ENCODE measurements around the gene DOCK1.

The DOCK1 gene

DNA sequence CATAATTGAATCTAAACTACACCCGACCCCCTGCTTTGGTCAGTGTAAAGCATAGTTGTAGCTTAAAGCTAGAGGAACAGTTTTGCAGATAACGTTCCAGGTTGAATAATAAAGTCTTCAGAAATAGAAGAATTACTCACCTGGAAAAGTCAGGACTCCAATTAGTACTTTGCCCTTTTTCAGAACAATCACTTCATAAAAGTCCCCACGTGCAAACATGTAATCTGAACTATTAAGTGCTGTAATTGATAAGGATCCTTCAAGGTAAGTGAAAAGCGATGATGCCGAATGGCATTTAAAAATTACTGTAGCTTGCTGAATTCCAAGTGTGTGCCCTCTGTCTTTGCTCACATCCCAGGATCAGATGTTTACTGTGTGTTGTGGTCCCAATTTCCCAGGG lies 344.8 kb downstream of the DOCK1 start:
- no peak overlapping the region for H3K4me3 ChIP-seq (ENCODE audit: low read length)
- H3K27ac ChIP-seq (ENCODE audit: low read length) = no peak overlapping the region
- H3K9ac ChIP-seq (ENCODE audit: low read length) = no peak overlapping the region
- no peaks in the 10 kb centered on the region for H3K4me1 ChIP-seq (ENCODE audit: control insufficient read depth, low read depth, low read length)
- no peaks in the 10 kb centered on the region for H3K27me3 ChIP-seq (ENCODE audit: control insufficient read depth, insufficient read depth, low read length)
- H3K9me3 ChIP-seq (ENCODE audit: control insufficient read depth, low read depth, low read length) = no peaks in the 10 kb centered on the region
- peaks cover 11% of the 10 kb centered on the region for H3K36me3 ChIP-seq (ENCODE audit: control insufficient read depth, low read depth, low read length)

DNA sequence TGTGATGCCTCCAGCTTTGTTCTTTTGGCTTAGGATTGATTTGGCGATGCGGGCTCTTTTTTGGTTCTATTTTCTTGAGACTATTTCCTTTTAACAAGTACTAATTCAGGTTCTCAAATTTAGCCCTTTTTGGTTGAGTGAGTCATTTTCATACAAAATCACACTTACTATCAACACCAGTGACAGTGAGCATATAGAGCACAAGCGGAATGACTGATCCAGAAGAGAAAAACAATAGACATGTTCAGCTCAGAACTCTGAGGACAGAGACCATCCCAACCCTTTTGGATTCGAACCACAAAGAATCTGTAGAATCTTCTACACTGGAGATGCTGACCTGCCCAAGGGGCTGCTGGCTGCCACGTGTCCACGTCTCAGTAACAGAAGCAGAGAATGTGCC lies 347.6 kb downstream of the DOCK1 start:
- Histone ChIP-seq H3K9me3 (ENCODE audit: control insufficient read depth, low read depth, low read length) (no peaks in the 10 kb centered on the region), H3K36me3 (ENCODE audit: control insufficient read depth, low read depth, low read length) (peaks cover 15% of the 10 kb centered on the region), H3K27ac (ENCODE audit: low read length) (no peak overlapping the region), H3K27me3 (ENCODE audit: control insufficient read depth, insufficient read depth, low read length) (no peaks in the 10 kb centered on the region), H3K4me3 (ENCODE audit: low read length) (no peak overlapping the region), H3K9ac (ENCODE audit: low read length) (no peak overlapping the region), H3K4me1 (ENCODE audit: control insufficient read depth, low read depth, low read length) (no peaks in the 10 kb centered on the region)

DNA sequence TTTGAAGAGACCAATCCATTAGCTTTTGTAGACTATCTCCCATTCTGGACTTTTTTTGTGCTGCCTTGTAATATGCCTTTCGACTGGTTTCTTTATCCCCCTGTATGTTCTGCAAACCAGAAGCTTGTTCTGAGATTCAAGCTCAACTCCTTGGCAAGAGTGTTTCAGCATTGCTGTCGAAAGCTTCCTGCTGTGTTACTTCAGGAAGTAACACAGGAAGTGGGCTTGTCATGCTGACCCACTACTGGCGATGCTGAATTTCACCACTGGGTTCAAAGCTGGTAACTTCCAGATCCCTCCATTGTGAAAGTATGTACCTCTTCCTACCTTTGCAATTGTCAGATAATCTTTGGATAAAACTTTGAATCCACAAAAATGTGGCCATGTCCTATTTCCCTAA lies 349.0 kb downstream of the DOCK1 start:
- H3K36me3 ChIP-seq (ENCODE audit: control insufficient read depth, low read depth, low read length) = peaks cover 7% of the 10 kb centered on the region
- H3K4me3 ChIP-seq (ENCODE audit: low read length) = no peak overlapping the region
- no peaks in the 10 kb centered on the region for H3K9me3 ChIP-seq (ENCODE audit: control insufficient read depth, low read depth, low read length)
- no peaks in the 10 kb centered on the region for H3K4me1 ChIP-seq (ENCODE audit: control insufficient read depth, low read depth, low read length)
- H3K9ac ChIP-seq (ENCODE audit: low read length) = no peak overlapping the region
- H3K27ac ChIP-seq (ENCODE audit: low read length) = no peak overlapping the region
- no peaks in the 10 kb centered on the region for H3K27me3 ChIP-seq (ENCODE audit: control insufficient read depth, insufficient read depth, low read length)

DNA sequence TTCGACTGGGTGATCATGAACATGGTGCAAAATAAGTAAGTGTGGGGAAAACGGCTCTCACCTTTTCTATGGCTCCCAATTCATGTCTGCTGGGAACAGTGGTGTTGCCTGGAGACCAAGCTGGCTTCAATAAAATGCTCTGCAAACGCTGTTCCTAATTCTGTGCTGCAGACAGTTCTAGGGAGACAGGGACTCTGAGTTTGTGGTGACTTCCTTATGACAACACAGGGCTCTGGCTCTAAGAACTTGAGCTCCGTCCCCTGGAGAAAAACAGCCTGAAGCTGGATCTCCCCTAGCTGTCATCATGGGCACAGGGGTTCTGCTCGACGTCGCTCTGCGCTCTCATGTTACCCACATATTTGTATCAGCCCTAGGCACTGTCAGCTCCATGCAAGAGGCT lies 352.2 kb downstream of the DOCK1 start:
- Histone ChIP-seq H3K4me3 (ENCODE audit: low read length) (no peak overlapping the region), H3K27me3 (ENCODE audit: control insufficient read depth, insufficient read depth, low read length) (no peaks in the 10 kb centered on the region), H3K36me3 (ENCODE audit: control insufficient read depth, low read depth, low read length) (peaks cover 3% of the 10 kb centered on the region), H3K9me3 (ENCODE audit: control insufficient read depth, low read depth, low read length) (no peaks in the 10 kb centered on the region), H3K4me1 (ENCODE audit: control insufficient read depth, low read depth, low read length) (no peaks in the 10 kb centered on the region), H3K9ac (ENCODE audit: low read length) (no peak overlapping the region), H3K27ac (ENCODE audit: low read length) (no peak overlapping the region)

DNA sequence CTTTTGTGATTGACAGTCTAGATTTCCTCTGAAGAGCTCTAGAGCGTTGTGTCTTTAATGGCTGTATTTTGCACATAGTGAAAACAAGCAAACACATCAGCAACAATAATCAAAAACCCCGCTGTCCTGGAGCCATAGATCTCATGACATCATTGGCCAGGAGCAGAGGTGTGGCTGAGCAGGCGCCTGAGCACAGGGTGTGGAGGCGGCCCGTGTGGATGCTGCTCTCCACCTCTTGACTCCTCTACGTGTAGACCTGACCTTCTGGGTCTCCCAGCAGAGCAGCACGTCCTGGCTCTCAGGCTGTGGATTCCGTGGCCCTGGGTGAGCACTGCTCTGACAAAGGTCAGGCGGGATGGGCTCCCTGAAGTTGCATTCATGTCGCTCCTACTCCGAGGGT lies 354.1 kb downstream of the DOCK1 start:
- no peaks in the 10 kb centered on the region for H3K27me3 ChIP-seq (ENCODE audit: control insufficient read depth, insufficient read depth, low read length)
- no peak overlapping the region for H3K27ac ChIP-seq (ENCODE audit: low read length)
- H3K36me3 ChIP-seq (ENCODE audit: control insufficient read depth, low read depth, low read length) = peaks cover 3% of the 10 kb centered on the region
- H3K4me1 ChIP-seq (ENCODE audit: control insufficient read depth, low read depth, low read length) = no peaks in the 10 kb centered on the region
- no peaks in the 10 kb centered on the region for H3K9me3 ChIP-seq (ENCODE audit: control insufficient read depth, low read depth, low read length)
- no peak overlapping the region for H3K4me3 ChIP-seq (ENCODE audit: low read length)
- H3K9ac ChIP-seq (ENCODE audit: low read length) = no peak overlapping the region

DNA sequence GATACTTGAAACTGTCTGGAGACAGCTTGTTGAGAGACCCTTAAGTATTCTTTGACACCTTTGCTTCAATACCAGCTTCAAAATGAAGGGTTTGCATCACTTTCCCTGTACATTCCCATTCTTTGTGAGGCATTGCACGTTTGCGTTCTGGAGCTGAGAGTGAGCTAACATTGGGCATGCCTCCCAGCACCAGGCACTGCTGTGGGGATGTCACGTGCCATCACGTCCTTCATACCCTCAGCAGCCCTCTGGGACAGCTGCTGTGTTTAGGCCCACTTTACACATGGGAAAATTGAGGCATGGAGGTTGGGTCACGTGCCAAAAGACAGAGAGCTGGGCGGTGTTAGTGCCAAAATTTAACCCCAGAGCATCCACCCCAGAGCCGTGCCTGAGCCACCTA lies 357.4 kb downstream of the DOCK1 start:
- Histone ChIP-seq H3K4me1 (ENCODE audit: control insufficient read depth, low read depth, low read length) (no peaks in the 10 kb centered on the region), H3K9ac (ENCODE audit: low read length) (no peak overlapping the region), H3K27ac (ENCODE audit: low read length) (no peak overlapping the region), H3K9me3 (ENCODE audit: control insufficient read depth, low read depth, low read length) (no peaks in the 10 kb centered on the region), H3K27me3 (ENCODE audit: control insufficient read depth, insufficient read depth, low read length) (no peaks in the 10 kb centered on the region), H3K4me3 (ENCODE audit: low read length) (no peak overlapping the region), H3K36me3 (ENCODE audit: control insufficient read depth, low read depth, low read length) (peaks cover 2% of the 10 kb centered on the region)

DNA sequence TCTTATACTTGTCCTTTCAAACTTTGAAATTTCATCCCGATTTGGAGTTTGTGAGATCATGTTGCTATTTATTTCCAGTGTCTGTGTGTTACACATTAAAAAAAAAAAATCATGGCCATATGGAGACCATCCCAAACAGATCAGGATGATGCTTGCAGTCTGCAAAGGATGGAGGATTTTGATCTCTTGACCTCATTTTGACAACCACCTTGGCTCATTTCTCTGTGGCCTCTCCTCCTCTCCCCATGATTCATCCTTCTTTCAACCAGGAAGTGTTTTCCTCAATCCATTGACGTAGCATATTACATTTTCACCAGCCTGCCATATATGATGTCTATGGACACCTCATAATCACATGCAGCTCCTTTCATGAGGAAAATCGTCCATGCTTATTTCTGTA lies 360.1 kb downstream of the DOCK1 start:
- no peak overlapping the region for H3K4me3 ChIP-seq (ENCODE audit: low read length)
- no peak overlapping the region for H3K9ac ChIP-seq (ENCODE audit: low read length)
- H3K36me3 ChIP-seq (ENCODE audit: control insufficient read depth, low read depth, low read length) = no peaks in the 10 kb centered on the region
- no peaks in the 10 kb centered on the region for H3K4me1 ChIP-seq (ENCODE audit: control insufficient read depth, low read depth, low read length)
- H3K27me3 ChIP-seq (ENCODE audit: control insufficient read depth, insufficient read depth, low read length) = no peaks in the 10 kb centered on the region
- no peaks in the 10 kb centered on the region for H3K9me3 ChIP-seq (ENCODE audit: control insufficient read depth, low read depth, low read length)
- H3K27ac ChIP-seq (ENCODE audit: low read length) = no peak overlapping the region

DNA sequence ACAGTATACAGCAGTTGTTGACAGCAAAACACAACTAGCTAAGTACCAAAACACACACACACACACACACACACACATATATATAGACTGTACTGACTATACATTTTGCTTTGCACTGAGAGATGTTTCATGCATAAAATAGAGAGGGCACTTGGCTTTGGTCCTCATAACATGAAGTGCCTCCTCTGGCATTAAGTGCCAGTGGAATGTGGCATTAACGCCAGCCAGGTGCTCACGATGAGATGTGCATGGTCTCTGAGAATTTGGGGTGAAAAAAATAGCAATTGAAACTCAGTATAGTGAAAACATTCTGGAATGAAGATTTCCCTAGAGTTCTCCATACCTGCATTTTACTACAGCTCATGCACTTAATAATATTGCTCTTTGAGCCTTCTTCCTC lies 361.2 kb downstream of the DOCK1 start:
- Histone ChIP-seq H3K4me3 (ENCODE audit: low read length) (no peak overlapping the region), H3K4me1 (ENCODE audit: control insufficient read depth, low read depth, low read length) (no peaks in the 10 kb centered on the region), H3K27me3 (ENCODE audit: control insufficient read depth, insufficient read depth, low read length) (no peaks in the 10 kb centered on the region), H3K36me3 (ENCODE audit: control insufficient read depth, low read depth, low read length) (no peaks in the 10 kb centered on the region), H3K9me3 (ENCODE audit: control insufficient read depth, low read depth, low read length) (no peaks in the 10 kb centered on the region), H3K9ac (ENCODE audit: low read length) (no peak overlapping the region), H3K27ac (ENCODE audit: low read length) (no peak overlapping the region)

DNA sequence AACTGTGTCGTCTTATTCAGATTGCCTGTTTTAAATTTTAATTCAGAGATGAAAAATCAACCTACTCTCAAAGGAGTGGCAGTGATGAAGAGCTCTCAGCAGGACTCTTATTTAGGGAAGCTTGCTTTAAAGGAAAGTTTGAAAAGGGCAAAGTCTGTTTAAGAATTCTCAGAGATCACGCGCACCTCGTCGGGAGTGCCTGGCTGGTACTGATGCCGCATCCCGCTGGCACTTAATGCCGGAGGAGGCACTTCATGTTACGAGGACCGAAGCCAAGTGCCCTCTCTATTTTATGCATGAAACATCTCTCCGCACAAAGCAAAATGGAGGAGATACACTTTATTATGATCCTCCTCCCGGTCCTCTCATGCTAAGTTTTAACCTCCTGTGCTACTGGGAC lies 362.2 kb downstream of the DOCK1 start:
- H3K27me3 ChIP-seq (ENCODE audit: control insufficient read depth, insufficient read depth, low read length) = no peaks in the 10 kb centered on the region
- H3K27ac ChIP-seq (ENCODE audit: low read length) = no peak overlapping the region
- no peaks in the 10 kb centered on the region for H3K4me1 ChIP-seq (ENCODE audit: control insufficient read depth, low read depth, low read length)
- no peak overlapping the region for H3K9ac ChIP-seq (ENCODE audit: low read length)
- H3K36me3 ChIP-seq (ENCODE audit: control insufficient read depth, low read depth, low read length) = no peaks in the 10 kb centered on the region
- no peak overlapping the region for H3K4me3 ChIP-seq (ENCODE audit: low read length)
- no peaks in the 10 kb centered on the region for H3K9me3 ChIP-seq (ENCODE audit: control insufficient read depth, low read depth, low read length)

DNA sequence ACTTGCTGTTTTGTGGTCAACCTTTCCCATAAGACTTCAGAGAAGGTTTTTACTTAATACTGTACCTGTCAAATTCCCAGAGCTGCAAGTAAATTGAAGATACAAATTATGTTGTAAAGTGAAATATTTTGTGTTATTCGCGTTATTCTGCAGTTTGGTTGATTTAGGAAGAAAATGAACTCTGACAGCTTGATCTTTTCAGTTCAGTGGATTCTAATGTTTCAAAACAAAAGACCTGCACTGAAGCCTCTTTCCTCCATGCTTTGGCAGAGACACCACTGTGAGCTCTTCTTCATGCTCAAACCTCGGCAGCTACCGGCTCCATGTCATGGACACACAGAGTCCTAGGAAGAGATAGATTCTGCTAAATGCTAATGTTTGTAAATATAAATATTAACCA lies 366.8 kb downstream of the DOCK1 start:
- Histone ChIP-seq H3K4me1 (ENCODE audit: control insufficient read depth, low read depth, low read length) (no peaks in the 10 kb centered on the region), H3K9me3 (ENCODE audit: control insufficient read depth, low read depth, low read length) (no peaks in the 10 kb centered on the region), H3K4me3 (ENCODE audit: low read length) (no peak overlapping the region), H3K27me3 (ENCODE audit: control insufficient read depth, insufficient read depth, low read length) (no peaks in the 10 kb centered on the region), H3K9ac (ENCODE audit: low read length) (no peak overlapping the region), H3K36me3 (ENCODE audit: control insufficient read depth, low read depth, low read length) (no peaks in the 10 kb centered on the region), H3K27ac (ENCODE audit: low read length) (no peak overlapping the region)

DNA sequence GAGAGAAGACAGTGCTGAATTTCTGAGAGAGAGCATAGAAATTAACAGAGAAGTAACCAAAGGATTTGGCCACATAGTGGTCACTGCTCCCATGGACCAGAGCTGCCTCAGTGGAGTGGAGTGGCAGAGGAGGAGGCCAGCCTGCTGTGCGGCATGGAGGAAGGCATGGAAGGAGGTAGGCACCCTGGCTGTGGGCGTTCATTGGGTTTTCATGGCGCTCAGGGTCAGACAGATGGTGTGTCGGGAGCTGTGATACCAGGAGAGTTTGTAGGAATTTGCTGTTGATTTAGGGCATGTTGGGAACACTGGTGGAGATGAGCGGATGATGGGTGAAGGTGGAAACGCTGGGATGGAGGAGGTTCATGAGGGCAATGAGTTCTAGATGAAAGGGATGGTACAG lies 370.0 kb downstream of the DOCK1 start:
- H3K4me3 ChIP-seq (ENCODE audit: low read length) = no peak overlapping the region
- no peaks in the 10 kb centered on the region for H3K36me3 ChIP-seq (ENCODE audit: control insufficient read depth, low read depth, low read length)
- H3K27me3 ChIP-seq (ENCODE audit: control insufficient read depth, insufficient read depth, low read length) = no peaks in the 10 kb centered on the region
- peaks cover 6% of the 10 kb centered on the region for H3K9me3 ChIP-seq (ENCODE audit: control insufficient read depth, low read depth, low read length)
- H3K27ac ChIP-seq (ENCODE audit: low read length) = no peak overlapping the region
- no peak overlapping the region for H3K9ac ChIP-seq (ENCODE audit: low read length)
- H3K4me1 ChIP-seq (ENCODE audit: control insufficient read depth, low read depth, low read length) = no peaks in the 10 kb centered on the region

DNA sequence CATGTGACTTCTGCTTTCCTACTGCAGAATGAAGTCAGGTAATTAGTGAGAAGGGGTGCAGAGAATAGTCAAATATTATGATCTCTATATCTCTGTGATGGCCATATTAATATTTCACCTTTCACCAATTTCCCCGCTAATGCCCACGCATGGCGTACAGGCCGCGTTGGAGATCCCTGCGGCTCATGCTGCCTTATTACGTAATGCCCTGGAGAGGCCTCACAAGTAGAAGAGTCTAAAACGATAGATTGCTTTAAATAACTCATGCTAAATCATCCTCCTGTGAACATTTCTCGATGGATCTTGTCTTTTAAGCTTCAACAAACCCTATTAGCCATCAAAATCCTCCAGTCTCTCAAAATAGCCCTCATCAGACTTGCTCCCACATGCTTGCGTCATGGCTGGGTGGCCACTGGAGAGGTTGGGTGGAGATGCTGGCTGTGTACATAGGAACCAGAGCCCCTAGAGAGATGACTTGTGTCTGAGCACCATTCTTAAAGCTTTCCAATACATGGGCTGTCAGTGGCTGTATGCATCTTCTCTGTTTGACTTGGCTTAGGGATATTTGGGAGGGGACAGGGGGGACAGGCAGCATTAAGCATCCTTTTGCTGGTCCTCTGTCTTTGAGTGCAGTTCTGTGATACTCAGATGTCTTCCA lies 370.7 kb downstream of the DOCK1 start:
- no peaks in the 10 kb centered on the region for H3K4me1 ChIP-seq (ENCODE audit: control insufficient read depth, low read depth, low read length)

More for the DNA sequence above, 370.7 kb downstream of the DOCK1 start:
- Histone ChIP-seq H3K27me3 (ENCODE audit: control insufficient read depth, insufficient read depth, low read length) (no peaks in the 10 kb centered on the region), H3K36me3 (ENCODE audit: control insufficient read depth, low read depth, low read length) (no peaks in the 10 kb centered on the region), H3K27ac (ENCODE audit: low read length) (no peak overlapping the region), H3K9ac (ENCODE audit: low read length) (no peak overlapping the region), H3K9me3 (ENCODE audit: control insufficient read depth, low read depth, low read length) (peaks cover 6% of the 10 kb centered on the region), H3K4me3 (ENCODE audit: low read length) (no peak overlapping the region)
